Fibroblast of skin of left quadriceps (primary cell): ENCODE data around the gene MYOM1.

Experiments
- DNase-seq, 2 experiments: peaks; one replicate each; pipeline ENCODE4 v3.0.0-alpha.2; 2013; ENCODE audit warnings: low read depth in 2 of 2

Gene MYOM1

DNA sequence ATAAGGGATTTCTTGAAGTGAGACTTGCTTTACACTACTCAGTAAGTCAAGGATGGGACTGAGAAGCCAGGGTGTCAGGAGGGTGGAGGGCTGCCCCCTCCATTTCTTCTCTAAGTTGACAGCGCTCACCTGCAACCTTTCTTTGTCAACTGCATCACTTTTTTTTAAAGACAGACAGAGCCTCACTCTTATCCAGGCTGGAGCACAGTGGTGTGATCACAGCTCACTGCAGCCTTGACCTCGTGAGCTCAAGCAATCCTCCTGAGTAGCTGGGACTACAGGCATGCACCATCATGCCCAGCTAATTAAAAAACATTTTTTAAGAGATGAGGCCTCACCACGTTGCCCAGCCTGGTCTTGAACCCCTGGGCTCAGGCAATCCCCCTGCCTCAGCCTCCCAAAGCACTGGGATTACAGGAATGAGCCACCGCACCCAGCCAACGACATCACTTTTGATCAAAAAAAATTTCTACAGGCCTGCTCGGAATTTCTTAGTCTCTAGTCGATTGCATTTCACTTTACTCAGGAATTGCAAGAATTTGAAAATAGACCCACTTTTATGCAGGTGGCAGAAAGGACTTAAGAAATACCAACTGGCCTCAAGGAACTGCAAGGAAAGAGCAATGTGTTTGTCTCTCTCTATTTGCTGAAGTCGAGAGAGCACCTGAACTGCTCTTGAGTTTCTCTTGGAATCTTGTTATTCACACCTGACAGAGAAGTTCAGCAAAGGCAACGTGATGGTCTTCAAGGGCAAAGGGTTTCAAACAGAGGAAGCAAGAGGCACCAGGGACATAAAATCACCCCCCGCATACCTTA is 101.4 kb downstream of the MYOM1 start:
- no peak for DNase-seq

DNA sequence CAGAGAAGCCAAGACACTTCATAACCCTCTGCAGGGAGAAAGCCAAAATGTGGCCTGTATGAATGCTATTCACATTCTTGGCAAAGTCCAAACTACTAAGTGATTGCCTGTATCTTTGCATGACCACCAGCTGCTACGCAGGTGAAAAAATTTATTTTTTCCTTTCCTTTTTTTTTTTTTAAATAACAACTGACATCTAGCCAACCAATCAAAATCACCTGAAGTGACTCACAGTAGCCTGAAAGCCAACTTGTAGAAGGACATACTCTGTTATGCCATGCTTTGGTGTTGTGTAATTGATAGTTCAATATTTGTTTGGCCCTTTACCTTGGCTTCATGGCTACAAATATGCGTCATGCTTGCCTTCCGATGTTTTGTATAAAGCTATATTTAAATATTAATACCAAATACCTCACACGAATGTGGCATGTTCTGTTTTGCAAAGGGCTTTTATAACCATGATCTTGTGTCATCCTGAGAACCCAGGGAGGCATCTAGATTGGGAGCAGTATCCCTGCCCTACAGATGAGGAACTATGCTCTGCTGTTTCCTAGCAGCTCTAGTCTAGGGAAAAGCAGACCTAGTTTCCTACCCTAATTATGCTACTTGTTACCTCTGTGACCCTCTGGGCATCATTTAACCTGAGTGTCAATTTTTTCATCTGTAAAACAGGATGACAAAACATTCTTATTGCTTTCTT is 102.1 kb downstream of the MYOM1 start:
- DNase-seq, result no peak

DNA sequence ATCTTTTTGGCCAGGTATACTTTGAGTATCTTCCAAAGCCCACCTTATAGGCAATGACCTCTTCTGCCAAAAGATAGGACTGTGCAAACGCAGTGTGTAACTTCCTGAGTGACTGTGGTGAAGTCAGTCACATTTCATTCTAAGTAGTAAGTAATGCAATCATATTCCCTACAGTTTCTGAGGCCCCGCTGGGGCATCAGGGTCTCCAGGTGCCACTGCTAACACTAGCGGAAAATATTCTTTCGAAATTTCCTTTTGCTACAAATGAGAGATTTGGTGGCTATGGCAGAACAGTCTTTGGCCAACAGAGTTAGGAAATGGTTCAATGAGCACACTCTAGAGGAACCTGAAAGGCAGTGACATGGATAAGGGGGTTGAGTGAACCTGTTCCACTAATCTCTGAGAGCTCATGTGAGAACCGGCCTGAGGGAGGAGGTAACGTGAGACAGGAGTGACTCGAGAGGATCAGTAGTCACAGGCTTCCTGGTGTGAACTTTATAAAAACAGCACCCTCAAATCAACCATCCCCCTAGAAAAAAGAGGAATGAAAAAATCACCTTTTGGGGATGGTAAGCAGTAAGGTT is 104.2 kb downstream of the MYOM1 start:
- DNase-seq, result no peak

DNA sequence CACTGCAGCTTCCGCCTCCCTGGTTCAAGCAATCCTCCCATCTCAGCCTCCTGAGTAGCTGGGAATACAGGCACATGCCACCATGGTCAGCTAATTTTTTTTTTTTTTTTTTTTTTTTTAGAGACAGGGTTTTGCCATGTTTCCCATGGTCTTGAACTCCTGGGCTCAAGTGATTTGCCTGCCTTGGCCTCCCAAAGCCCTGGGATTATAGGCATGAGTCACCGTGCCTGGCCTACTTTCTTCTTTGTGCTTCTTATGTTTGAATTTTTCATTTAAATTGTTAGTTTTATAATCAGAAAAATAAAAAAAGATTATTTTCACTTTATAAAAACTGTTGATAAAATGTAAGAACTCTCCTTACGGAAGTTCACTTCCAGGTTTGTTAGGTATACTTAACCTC is 105.3 kb downstream of the MYOM1 start:
- DNase-seq, result no peak

DNA sequence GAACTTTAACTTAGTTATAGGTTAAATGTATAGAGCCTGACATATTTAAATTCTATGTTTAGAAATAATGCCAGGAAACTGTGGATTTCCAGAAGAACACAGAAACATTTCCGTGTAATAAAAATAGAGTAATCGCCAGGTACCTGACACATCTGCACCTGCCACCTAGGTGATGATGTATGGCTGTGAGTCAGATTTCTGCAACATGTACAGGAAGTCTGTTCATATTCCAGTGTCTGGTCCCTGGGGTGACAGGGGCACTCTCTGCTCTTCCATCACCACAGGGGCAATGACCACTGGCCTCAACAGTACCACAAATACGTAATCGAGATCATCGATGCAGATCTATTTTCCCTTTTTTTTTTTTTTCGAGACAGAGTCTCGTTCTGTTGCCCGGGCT is 105.7 kb downstream of the MYOM1 start:
- DNase-seq, result no peak

DNA sequence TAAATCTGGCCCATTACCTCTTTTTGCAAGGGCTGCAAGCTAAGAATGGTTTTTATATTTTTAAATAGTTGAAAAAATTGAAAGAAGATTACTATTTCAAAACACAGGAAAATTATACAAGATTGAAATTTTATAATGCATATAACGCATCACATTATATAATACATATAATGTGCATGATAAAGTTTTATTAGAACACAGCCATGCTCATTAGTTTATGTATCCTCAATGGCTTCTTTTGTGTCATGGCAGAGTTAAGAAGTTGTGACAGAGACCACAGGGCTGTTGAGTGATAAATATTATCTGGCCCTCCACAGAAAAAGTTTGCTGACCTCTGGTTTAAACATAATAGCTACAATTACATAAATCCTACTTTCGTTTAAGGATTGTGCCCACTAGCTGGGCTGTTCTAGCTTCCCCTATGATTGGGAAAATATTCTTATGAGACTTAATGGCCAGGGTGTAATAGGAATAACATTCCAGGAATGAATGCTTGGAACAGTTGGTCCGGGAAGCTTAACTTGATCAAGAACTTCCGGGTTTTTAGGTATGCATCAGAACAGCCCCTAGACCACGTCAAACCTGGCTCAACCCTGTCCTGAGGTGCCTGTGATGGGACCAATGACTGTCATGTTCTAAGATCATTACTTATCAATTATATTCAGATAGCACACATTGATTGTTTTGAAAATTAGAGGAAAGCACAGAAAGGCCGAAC is 108.1 kb downstream of the MYOM1 start:
- no peak for DNase-seq

DNA sequence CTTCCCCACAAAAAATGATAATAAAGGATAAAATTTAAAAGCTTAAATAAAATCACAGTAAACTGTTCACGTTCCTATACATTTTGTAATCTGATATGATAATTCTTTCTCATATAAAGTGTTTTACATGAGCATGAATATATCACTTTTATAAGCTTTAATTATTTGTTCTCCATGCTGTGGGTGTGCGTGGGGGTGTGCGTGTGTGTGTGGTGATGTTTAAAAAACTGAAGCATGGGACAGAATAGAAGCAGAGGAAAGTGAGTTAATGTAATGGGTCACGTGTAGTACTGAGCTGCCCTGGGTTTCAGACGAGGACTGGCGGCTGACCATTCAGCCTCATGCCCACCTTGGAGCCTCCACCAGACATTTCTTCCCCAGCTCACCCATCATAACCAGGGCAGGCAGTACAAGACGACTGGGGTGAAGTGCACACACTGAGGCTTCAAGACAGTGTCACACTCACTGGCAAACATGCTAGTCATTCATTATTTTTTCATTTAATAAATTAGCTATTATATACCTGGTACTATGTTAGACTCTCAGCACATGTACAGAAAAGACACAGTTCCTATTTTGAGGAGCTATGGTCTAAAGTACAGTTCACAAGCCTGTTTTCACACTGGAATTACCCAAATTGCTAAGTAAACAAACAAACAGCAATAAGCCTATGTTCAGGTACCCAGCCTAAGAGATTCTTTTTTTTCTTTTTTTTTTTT is 109.6 kb downstream of the MYOM1 start:
- DNase-seq, result no peak

DNA sequence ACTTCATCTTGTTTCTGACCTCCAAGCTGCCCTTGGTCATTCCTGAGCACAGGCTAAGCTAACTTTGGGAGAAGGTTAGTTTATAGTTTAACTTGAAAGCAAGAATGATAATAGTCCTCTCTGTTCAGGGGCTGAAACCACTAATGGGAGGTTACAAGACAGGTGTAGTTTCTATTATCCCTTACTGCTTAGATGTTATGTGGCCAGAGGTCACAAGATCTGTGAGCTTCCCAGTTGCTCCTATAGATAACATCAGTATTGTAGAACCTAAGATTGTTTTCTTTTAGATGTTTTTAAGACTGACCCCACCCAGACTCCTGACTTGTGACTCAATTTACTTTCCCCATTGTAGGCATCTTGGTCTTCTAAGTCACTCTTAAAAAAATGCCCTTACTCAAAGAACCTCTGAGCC is 112.0 kb downstream of the MYOM1 start:
- DNase-seq, result no peak

DNA sequence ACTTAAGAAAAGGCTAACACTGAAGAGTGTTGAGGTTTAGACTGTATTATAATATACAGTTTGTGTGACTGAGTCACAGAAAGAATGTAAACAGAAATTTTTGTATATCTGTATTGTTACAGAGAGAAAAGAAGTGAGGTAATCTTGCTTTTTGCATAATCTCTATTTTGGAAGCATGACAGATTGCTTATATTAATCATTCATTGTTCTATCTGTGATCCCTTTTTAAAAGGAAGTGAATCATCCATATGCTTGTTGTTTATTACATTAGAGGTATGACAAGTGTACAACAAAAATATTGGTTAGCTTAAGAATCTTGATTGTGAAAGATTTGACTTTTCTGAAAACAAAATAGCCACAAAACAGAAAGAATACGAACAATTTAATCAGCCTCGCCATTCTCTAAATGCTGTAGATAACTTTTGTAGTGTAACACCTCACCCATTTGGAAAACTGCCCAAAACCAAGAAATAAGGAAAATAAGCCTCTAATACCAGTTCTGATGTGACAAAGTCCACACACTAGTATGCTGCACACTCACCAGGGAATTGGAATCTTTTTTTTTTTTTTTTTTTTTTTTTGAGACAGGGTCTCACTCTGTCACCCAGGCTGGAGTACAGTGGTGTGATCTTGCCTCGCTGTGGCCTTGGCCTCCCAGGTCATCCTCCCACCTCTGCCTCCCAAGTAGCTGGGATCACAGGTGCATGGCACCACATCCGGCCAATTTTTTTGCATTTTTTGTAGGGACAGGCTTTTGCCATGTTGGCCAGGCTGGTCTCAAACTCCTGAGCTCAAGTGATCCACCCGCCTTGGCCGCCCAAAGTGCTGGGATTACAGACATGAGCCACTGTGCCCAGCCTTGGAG is 115.3 kb downstream of the MYOM1 start:
- DNase-seq, result peak; percentile 21 to 25

DNA sequence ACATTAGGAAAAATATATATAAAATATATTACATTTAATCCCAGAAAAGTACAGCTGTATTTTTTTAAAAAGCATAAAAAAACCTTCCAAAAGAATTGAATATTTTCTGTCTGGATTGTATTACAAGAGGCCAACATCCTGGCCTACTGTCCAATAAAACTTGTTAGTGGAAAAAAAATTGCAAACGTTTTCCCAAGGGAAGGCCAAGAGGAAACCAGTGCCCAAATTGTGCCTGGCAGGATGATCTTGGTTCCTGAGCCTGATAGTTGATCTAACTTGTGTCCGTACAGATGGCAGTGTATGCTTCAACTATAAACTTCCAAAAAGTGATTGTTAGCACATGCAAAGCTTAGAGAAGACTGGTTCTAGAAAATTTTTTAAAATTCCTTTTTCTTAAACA is 116.2 kb downstream of the MYOM1 start:
- no peak for DNase-seq

DNA sequence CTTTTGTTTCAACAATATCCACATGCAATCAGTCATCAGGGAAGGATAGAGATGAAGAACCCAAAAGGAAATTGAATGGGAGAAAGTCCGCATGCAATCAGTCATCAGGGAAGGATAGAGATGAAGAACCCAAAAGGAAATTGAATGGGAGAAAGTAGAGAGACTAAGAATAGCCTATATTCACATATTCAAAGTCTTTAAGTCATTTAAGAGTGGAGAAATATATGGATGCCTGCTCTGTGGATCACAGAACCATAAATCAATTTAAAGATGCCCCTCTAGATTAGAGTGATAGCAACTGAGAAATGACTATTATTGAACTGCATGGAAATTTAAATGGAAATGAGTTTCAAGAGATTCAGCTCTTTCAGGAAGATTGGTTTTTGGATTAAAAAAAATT is 116.8 kb downstream of the MYOM1 start:
- DNase-seq, result no peak

DNA sequence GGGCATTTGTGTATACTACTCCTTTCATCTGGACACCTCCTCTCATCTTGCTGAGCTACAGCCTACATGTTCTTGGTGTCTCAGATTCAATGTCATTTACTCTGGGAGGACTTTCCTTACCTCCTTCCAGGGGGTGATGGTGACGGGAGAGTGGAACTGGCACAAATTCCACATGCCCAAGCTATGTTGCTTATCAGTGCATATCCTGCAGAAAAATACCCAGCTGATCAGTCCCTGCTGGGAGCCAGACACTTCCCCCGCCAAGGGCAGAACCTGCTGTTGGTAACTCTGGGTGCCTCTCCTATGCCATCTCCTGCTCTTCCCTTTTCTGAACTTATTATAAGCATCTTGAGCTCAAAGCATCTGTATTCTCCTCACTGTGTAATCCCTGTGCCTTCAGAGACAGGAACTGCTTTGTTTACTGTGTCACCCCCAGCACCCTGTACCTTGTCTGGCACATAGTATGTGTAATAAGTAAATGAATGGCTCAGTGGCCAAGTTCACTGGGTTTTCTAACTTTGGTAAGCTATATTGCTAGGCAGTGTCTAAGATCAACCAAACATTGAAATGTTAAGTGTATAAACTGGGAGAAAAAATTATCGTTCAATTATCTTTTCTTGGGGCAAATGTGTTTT is 119.2 kb downstream of the MYOM1 start:
- DNase-seq, result no peak

DNA sequence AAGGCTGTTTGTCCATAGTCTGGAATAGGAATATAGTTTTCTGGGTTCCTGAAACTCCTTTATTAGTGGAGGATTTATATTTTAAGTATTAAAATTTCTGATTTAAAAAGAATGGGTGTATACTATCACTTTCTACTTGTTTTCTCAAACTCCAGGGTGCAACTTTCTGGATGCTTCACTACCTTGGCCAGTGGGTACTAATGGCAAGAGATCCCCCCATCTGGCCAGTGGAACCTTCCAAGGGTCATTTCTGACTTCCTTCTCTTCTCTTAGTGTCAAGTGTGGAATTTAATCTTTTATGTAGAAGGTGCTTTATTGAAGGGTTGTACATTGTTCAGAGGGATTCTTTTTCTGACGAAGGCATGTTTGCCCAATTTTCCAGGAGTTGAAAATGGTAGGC is 120.4 kb downstream of the MYOM1 start:
- no peak for DNase-seq

DNA sequence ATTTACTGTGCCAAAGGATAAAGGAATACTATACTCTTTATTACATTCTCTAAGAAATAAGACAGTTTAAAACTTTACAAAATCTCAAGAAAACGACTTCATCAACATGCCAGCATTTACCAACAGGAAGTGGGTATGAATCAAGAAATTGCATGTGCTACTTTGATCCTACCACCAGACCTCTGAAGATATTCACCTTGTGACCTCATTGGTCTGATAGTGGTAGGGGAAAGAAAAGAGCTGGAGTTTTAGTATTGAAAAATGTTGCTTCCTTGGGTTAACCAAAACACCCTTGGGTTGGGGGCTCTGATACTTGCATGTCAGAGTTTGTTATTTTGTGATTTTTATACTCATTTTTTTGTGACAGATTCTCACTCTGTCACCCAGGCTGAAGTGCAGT is 122.7 kb downstream of the MYOM1 start:
- DNase-seq, result no peak

DNA sequence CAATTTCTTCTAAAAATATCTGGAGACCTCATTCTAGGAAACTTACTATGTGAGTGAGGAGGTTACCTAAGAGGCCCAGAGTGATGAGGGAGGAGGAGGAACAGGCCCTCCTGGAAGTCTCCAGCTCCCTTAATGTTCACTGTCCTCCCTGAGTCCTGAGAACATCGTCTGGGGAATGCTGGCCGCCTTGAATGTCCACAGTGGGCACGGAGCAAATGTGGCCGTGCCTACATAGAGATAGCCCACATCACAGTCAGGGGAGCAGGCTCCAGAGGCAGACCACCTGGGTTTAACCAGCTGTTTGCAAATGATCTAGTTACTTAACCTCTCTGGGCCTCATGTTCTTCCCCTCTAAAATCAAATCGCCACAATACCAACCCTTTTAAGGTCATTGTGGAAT is 123.8 kb downstream of the MYOM1 start:
- DNase-seq, result no peak

DNA sequence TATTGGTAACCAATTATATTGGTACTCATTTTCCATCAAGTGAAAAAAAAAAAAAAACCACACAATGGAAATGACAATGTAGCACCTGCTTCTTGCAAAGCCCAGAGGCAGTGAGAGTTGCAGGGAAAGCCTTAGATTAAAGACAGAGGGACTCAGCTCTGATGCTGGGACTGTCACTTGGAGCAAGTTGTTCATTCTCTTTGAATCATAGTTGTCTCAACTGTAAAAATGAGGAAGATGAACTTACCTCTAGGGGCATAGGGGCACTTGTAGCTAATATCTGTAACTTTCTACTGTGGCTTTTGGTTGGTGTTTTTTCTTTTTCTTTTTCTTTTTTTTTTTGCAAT is 125.5 kb downstream of the MYOM1 start:
- DNase-seq, result no peak

DNA sequence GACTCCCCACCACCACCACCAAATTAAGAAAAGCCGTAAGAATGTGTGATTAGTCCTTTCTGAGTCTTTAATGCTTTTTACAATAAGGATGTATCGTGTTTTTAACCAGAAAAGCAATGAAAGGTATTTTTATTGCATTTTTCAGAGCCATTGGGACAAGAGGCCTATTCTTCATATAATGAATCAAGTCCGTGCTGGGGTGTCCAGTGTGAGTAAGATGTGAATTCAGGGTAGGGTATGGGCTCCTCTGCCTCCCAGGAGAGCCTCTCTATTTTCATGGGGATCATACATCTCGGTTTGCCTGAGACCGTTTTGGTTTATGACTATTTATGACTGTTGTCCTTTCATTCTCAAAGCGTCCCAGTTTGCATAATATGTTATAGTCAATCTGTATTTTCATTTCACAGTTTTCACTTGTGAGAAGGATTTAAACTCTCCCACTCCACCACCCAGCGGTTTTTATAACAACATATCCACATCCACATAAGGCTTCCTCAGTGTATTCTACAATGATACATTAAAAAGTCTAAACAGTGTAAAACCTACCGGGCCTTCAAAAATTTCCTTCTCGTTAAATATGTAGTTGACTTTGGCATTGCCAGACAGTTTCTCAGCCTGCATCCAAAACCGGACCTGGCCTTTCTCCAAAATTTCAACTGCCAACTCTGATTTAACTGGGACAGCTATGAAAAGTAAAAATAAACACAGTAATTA is 126.0 kb downstream of the MYOM1 start:
- DNase-seq, result no peak

DNA sequence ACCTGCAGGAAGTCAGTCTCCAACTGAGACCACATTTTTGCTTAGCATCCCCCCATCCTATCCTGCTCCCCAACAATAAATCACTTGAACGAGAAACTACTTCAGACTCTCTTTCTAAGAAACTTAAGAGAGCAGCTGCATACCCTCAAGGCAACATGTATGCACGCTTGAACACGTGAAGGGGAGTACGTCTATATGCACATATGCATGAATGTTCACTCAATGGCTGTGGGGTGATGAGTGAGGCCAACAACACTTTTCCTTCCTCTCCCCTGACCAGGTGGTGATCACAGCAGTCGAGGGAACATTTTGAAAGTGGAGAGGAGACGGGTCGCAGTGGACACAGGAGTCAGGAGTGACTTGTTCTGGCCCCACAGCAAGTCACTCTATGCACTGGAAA is 127.0 kb downstream of the MYOM1 start:
- no peak for DNase-seq

DNA sequence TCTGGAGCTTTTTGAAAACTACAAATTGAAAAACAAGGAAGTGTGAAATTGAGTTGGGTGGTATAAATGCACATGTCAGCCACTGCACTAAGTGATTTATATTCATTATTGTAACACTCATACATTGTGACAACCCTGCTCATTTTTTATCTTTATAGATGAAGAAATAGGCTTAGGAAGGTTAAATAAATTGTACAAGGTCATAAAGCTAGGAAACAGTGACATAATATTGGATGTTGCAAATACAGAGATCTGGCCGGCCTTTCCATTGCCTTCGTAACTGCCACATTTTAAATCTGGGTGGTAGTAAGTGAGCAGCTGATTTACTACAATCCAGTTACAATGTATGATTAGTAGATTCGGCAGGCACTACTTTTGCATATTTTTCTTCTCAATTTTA is 130.2 kb downstream of the MYOM1 start:
- no peak for DNase-seq

DNA sequence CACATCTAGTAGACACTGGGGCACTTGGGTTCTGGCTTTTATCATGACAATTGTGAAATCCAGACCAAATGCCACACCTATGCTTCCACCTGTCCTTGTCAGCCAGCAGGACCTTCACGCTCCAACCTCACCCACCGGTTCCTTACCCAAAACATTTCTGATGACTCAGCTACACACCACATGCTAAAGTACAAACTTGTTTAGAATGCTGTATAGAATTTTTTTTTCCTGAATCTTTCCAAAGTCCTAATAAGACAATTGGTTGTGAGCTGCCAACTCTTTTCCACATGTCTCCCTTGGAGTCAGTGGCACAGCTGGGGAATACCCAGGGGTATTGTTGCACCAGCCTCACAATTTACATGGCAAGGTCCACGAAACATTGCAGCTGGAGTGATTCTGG is 131.3 kb downstream of the MYOM1 start:
- no peak for DNase-seq
